GM21360 (cell line): ENCODE measurements around the gene ZCCHC24.
"Not testable (repeated sequence)": the region's sequence is repeated elsewhere in the genome, so short reads cannot be mapped to it uniquely, and the experiment has no call there.

Experiments
- ATAC-seq: cut with Tn5 transposase; IDR thresholded peaks from one replicate; pipeline ENCODE4 v1.9.1; 2021; ENCODE audit warnings: mild to moderate bottlenecking, moderate library complexity; ENCODE audit not compliant: unreplicated experiment

The ZCCHC24 gene

GRCh38 chr10:79349766-79350406 lies 95.5 kb downstream of the ZCCHC24 start:
- no peak for ATAC-seq

GRCh38 chr10:79349072-79349491 lies 96.3 kb downstream of the ZCCHC24 start:
- ATAC-seq, result no peak

GRCh38 chr10:79348640-79348988 lies 96.8 kb downstream of the ZCCHC24 start:
- no peak for ATAC-seq

GRCh38 chr10:79347894-79348639 lies 97.4 kb downstream of the ZCCHC24 start:
- ATAC-seq, result peak; percentile 55

GRCh38 chr10:79347226-79347893 lies 98.1 kb downstream of the ZCCHC24 start, which contains the start of gene PPIF:
Gene PPIF (plus strand): TSS chr10:79347469. CDS start chr10:79347549, 80 bp downstream.
- ATAC-seq, result peak; percentile 80

- no peak for ATAC-seq
Measured at GRCh38 chr10:79346388-79347225, 98.8 kb downstream of the ZCCHC24 start.

GRCh38 chr10:79346012-79346340 lies 99.4 kb downstream of the ZCCHC24 start:
- ATAC-seq, result no peak

- no peak for ATAC-seq
Measured at GRCh38 chr10:79345241-79346011, 100.0 kb downstream of the ZCCHC24 start.

GRCh38 chr10:79344502-79345195 lies 100.8 kb downstream of the ZCCHC24 start:
- no peak for ATAC-seq

GRCh38 chr10:79342811-79343561 lies 102.4 kb downstream of the ZCCHC24 start:
- ATAC-seq, result no peak

- ATAC-seq, result no peak
Measured at GRCh38 chr10:79342295-79342761, 103.1 kb downstream of the ZCCHC24 start.

GRCh38 chr10:79340646-79341244 lies 104.7 kb downstream of the ZCCHC24 start:
- no peak for ATAC-seq

GRCh38 chr10:79339266-79339665 lies 106.2 kb downstream of the ZCCHC24 start:
- no peak for ATAC-seq

- not testable (repeated sequence) for ATAC-seq
Measured at GRCh38 chr10:79337783-79338469, 107.5 kb downstream of the ZCCHC24 start.

GRCh38 chr10:79336739-79337138 lies 108.7 kb downstream of the ZCCHC24 start:
- no peak for ATAC-seq

- ATAC-seq, result no peak
Measured at GRCh38 chr10:79336276-79336675, 109.1 kb downstream of the ZCCHC24 start.

- ATAC-seq, result no peak
Measured at GRCh38 chr10:79335470-79336235, 109.8 kb downstream of the ZCCHC24 start.
